Adrenal gland (tissue), 12 donors: ENCODE data around the gene IPO9. TPM values are rescaled to one million over a fixed set of nuclear protein-coding genes. Genes with fewer than 3 reads are reported as not detected.
A peak's percentile ranks its signal among the peaks of the same experiment; 100 is the strongest.

Experiments used
- DNase-seq, 7 donors: peaks; one replicate each; pipeline ENCODE4 v3.0.0-alpha.2; 2019 to 2020
- H3K27ac ChIP-seq, 5 donors: fragments of 200-600 bp; sonication (generic) in 4 of 5; 1 replicate in 3 of 5; 2 replicates in 2 of 5; pipeline versions ENCODE4 v1.5.1 to v1.8.0; 2016 to 2020; ENCODE audit warnings: mild to moderate bottlenecking in 1 of 5
- H3K27me3 ChIP-seq: fragments of 200-600 bp; 2 replicates; pipeline ENCODE4 v1.8.0; 2021
- H3K36me3 ChIP-seq, 2 donors: fragments of 200-600 bp; replicated peaks in 1 of 2; 1 replicate in 1 of 2; 2 replicates in 1 of 2; pipeline versions ENCODE4 v1.5.1 to v1.8.0; 2018 to 2022
- H3K4me1 ChIP-seq, 2 donors: fragments of 200-600 bp; replicated peaks in 1 of 2; 1 replicate in 1 of 2; 2 replicates in 1 of 2; pipeline versions ENCODE4 v1.5.1 to v1.8.0; 2018 to 2021
- H3K4me3 ChIP-seq, 4 donors: fragments of 200-600 bp; sonication (generic) in 3 of 4; one replicate each; pipeline ENCODE4 v1.5.1; 2016 to 2018
- H3K9me3 ChIP-seq, 3 donors: fragments of 200-600 bp; sonication (generic) in 1 of 3; replicated peaks in 1 of 3; 1 replicate in 2 of 3; 2 replicates in 1 of 3; pipeline versions ENCODE4 v1.5.1 to v1.8.0; 2016 to 2021
- CTCF ChIP-seq, 6 experiments: fragments of 450-650 bp in 4 of 6; fragments of 200-600 bp in 2 of 6; sonication (generic) in 1 of 6; IDR thresholded peaks; 1 replicate in 5 of 6; 2 replicates in 1 of 6; pipeline versions ENCODE4 v1.5.1 to v1.8.0; 2016 to 2021; ENCODE audit warnings: antibody characterized with exemption in 6 of 6, mild to moderate bottlenecking in 2 of 6, moderate library complexity in 1 of 6
- POLR2A ChIP-seq, 2 donors: fragments of 450-650 bp; IDR thresholded peaks; one replicate each; pipeline ENCODE4 v1.6.1; 2017; ENCODE audit warnings: antibody characterized with exemption in 2 of 2, mild to moderate bottlenecking in 2 of 2, moderate library complexity in 1 of 2
- WGBS, 4 donors: extraction: QIAGEN DNeasy Blood & Tissue Kit in 2 of 4; methylation state at CpG; one replicate each; pipeline versions ENCODE4 v1.1.5 to v1.1.7; 2013 to 2017; 5-methylcytosine and 5-hydroxymethylcytosine counted together
- intact Hi-C, 2 donors: fragments of 100-400 bp; cut with DNase I; formaldehyde crosslinking; loops; one replicate each; pipeline versions ENCODE4 v1.14.1 to v1.15.0; 2022 to 2023
- polyA plus RNA-seq, 3 donors: library from polyadenylated mRNA; stranded (reverse); fragments of 200-250 nt in 2 of 3; fragments of 350-450 nt in 1 of 3; fragmentation: Illumina TruSeq in 1 of 3; extraction: RNeasy Lipid Tissue Mini Kit (QIAGEN cat#74804) in 1 of 3; gene quantifications; one replicate each; pipeline ENCODE4 v1.2.3, GENCODE V29; 2013 to 2014
- total RNA-seq, 9 donors: library from RNA; depleted of rRNA in 4 of 9; stranded (reverse); fragments of >200 nt in 4 of 9; fragments of 120-200 nt in 1 of 9; fragmentation: NEBNext Ultra II Directional in 1 of 9; extraction: Animal tissue kit (Norgen Biotek cat#: 25700) in 1 of 9; gene quantifications; one replicate each; pipeline versions ENCODE4 v1.1.0 to v1.2.4, GENCODE V29; 2013 to 2023
- donor health status: healthy with polysubstance abuse.
- donor health status: Bipolar disorder and iron deficiency.
- donor health status: DM: yes; HTN: yes; CAD: no.
- donor health status: DM: no; HTN: no; CAD: no.
- donor health status: DM: no; HTN: no; CAD: no.
- donor health status: DM: yes; HTN: yes; CAD: no.

IPO9 gene
- total and polyA plus RNA-seq, 12 donors: 13.6 to 45.2 (median 28.5) TPM

GRCh38 chr1:201890223-201890622, 61.3 kb downstream of the IPO9 start:
- Histone ChIP-seq H3K36me3 (no peaks in the 10 kb centered on the region), H3K4me1 (peaks cover 24 to 43% of the 10 kb centered on the region in 2 donors), H3K27me3 (no peaks in the 10 kb centered on the region), H3K4me3 (no peak overlapping the region), H3K27ac (peak overlapping the region in 1 of 5 donors; percentile 11), H3K9me3 (no peaks in the 10 kb centered on the region)
- intact Hi-C loops: loop anchor here (10.0 kb wide), 1 partner anchor 235 kb away; the partner anchor contains the start of gene GPR37L1 (in 2 of the 2)
- no peak for TF ChIP-seq POLR2A (IDR thresholded peaks at IDR 0.05)
- TF ChIP-seq CTCF (IDR thresholded peaks at IDR 0.05): no peak
- DNase-seq: peak in 1 of 7 donors; percentile 21
- 88 to 93% (median 91%) methylated on average over 6 to 7 of the region's 7 CpGs for WGBS, 4 donors

GRCh38 chr1:201890806-201891450, 62.0 kb downstream of the IPO9 start:
- WGBS, 4 donors: 73 to 87% (median 80%) methylated on average over 2 to 3 of the region's 3 CpGs
- peak overlapping the region in 1 of 5 donors; percentile 31 for H3K27ac ChIP-seq
- DNase-seq: no peak
- no peaks in the 10 kb centered on the region for H3K9me3 ChIP-seq
- no peaks in the 10 kb centered on the region for H3K36me3 ChIP-seq
- intact Hi-C loops: loop anchor here (10.0 kb wide), 1 partner anchor 234 kb away; the partner anchor contains the start of gene GPR37L1 (in 2 of the 2)
- H3K4me3 ChIP-seq: no peak overlapping the region
- TF ChIP-seq POLR2A (IDR thresholded peaks at IDR 0.05): no peak
- no peak for TF ChIP-seq CTCF (IDR thresholded peaks at IDR 0.05)
- H3K4me1 ChIP-seq: peaks cover 17 to 38% of the 10 kb centered on the region in 2 donors
- H3K27me3 ChIP-seq: no peaks in the 10 kb centered on the region

- TF ChIP-seq CTCF (IDR thresholded peaks at IDR 0.05) (no peak), POLR2A (IDR thresholded peaks at IDR 0.05) (no peak)
- WGBS, 4 donors: 83 to 91% (median 89%) methylated on average over 5 of the region's 5 CpGs
- Histone ChIP-seq H3K27me3 (no peaks in the 10 kb centered on the region), H3K4me1 (peaks cover 15 to 32% of the 10 kb centered on the region in 2 donors), H3K36me3 (no peaks in the 10 kb centered on the region), H3K27ac (peak overlapping the region in 1 of 5 donors; percentile 31), H3K9me3 (no peaks in the 10 kb centered on the region), H3K4me3 (no peak overlapping the region)
- no peak for DNase-seq
- intact Hi-C loops: loop anchor here (10.0 kb wide), 1 partner anchor 233 kb away; the partner anchor contains the start of gene GPR37L1 (in 2 of the 2)
These were observed 62.6 kb downstream of the IPO9 start for GRCh38 chr1:201891451-201892045.

GRCh38 chr1:201892211-201892610, 63.3 kb downstream of the IPO9 start:
- H3K9me3 ChIP-seq: no peaks in the 10 kb centered on the region
- peaks cover 15 to 27% of the 10 kb centered on the region in 2 donors for H3K4me1 ChIP-seq
- H3K27me3 ChIP-seq: no peaks in the 10 kb centered on the region
- WGBS, 4 donors: 90 to 93% (median 91%) methylated on average over 4 to 6 of the region's 6 CpGs
- intact Hi-C loops: loop anchor here (10.0 kb wide), 1 partner anchor 233 kb away; the partner anchor contains the start of gene GPR37L1 (in 2 of the 2)
- TF ChIP-seq CTCF (IDR thresholded peaks at IDR 0.05) (no peak), POLR2A (IDR thresholded peaks at IDR 0.05) (no peak)
- H3K27ac ChIP-seq: peak overlapping the region in 1 of 5 donors; percentile 4
- no peak for DNase-seq
- no peaks in the 10 kb centered on the region for H3K36me3 ChIP-seq
- H3K4me3 ChIP-seq: no peak overlapping the region
